HepG2 (cell line): ENCODE results near the gene EXOC3. TPM values are rescaled to one million over a fixed set of nuclear protein-coding genes. Genes with fewer than 3 reads are reported as not detected.
A peak's percentile ranks its signal among the peaks of the same experiment; 100 is the strongest.

Source experiments
- IRF9 ChIP-seq: sonication (generic); formaldehyde crosslinking; IDR thresholded peaks from 2 replicates; pipeline ENCODE4 v1.8.0; 2022; ENCODE audit warnings: missing genetic modification reagents, mild to moderate bottlenecking, borderline replicate concordance
- KLF12 ChIP-seq: sonication (generic); formaldehyde crosslinking; IDR thresholded peaks from 2 replicates; pipeline ENCODE4 v1.4.0; 2020; ENCODE audit warnings: missing genetic modification reagents, borderline replicate concordance
- KLF15 ChIP-seq: sonication (generic); formaldehyde crosslinking; IDR thresholded peaks from 2 replicates; pipeline ENCODE4 v1.8.1; 2023; ENCODE audit warnings: borderline replicate concordance, mild to moderate bottlenecking, inconsistent platforms, missing genetic modification reagents, mixed read lengths
- KMT2B ChIP-seq: IDR thresholded peaks from 2 replicates; pipeline ENCODE4 v1.6.1; 2016; ENCODE audit warnings: missing genetic modification reagents, missing compliant biosample characterization
- NCOR1 ChIP-seq: fragments of 200-600 bp; sonication (generic); IDR thresholded peaks from 2 replicates; pipeline ENCODE4 v1.7.0; 2017; ENCODE audit warnings: antibody characterized with exemption, low read length, borderline replicate concordance
- RELA ChIP-seq: sonication (generic); formaldehyde crosslinking; IDR thresholded peaks from 2 replicates; pipeline ENCODE4 v1.4.0; 2020; ENCODE audit warnings: missing genetic modification reagents
- SNAI1 ChIP-seq: sonication (generic); formaldehyde crosslinking; IDR thresholded peaks from 2 replicates; pipeline ENCODE4 v1.5.0; 2020; ENCODE audit warnings: mild to moderate bottlenecking, missing genetic modification reagents, borderline replicate concordance
- TGIF2 ChIP-seq: IDR thresholded peaks from 2 replicates; pipeline ENCODE4 v1.6.1; 2016; ENCODE audit warnings: control low read depth, missing compliant biosample characterization
- ZBTB38 ChIP-seq: sonication (generic); formaldehyde crosslinking; IDR thresholded peaks from 2 replicates; pipeline ENCODE4 v1.5.1; 2020; ENCODE audit warnings: mild to moderate bottlenecking, missing genetic modification reagents
- ZNF10 ChIP-seq: sonication (generic); formaldehyde crosslinking; IDR thresholded peaks from 2 replicates; pipeline ENCODE4 v1.4.0; 2020; ENCODE audit warnings: mild to moderate bottlenecking, low read depth, missing genetic modification reagents, borderline replicate concordance
- ZNF101 ChIP-seq: sonication (generic); formaldehyde crosslinking; IDR thresholded peaks from 2 replicates; pipeline ENCODE4 v1.4.0; 2020; ENCODE audit warnings: mild to moderate bottlenecking, low read depth, missing genetic modification reagents, borderline replicate concordance
- ZNF121 ChIP-seq: sonication (generic); formaldehyde crosslinking; IDR thresholded peaks from 2 replicates; pipeline ENCODE4 v1.5.0; 2020; ENCODE audit warnings: mild to moderate bottlenecking, missing genetic modification reagents
- ZNF331 ChIP-seq: sonication (generic); formaldehyde crosslinking; IDR thresholded peaks from 2 replicates; pipeline ENCODE4 v1.4.0; 2020; ENCODE audit warnings: missing genetic modification reagents
- ZNF550 ChIP-seq: sonication (generic); formaldehyde crosslinking; IDR thresholded peaks from 2 replicates; pipeline ENCODE4 v1.4.0; 2020; ENCODE audit warnings: mild to moderate bottlenecking, missing genetic modification reagents, borderline replicate concordance
- ZNF576 ChIP-seq: sonication (generic); formaldehyde crosslinking; IDR thresholded peaks from 2 replicates; pipeline ENCODE4 v1.4.0; 2020; ENCODE audit warnings: mild to moderate bottlenecking, missing genetic modification reagents
- ZNF660 ChIP-seq: sonication (generic); formaldehyde crosslinking; IDR thresholded peaks from 2 replicates; pipeline ENCODE4 v1.5.1; 2020; ENCODE audit warnings: mild to moderate bottlenecking, low read depth, missing genetic modification reagents, borderline replicate concordance
- ZNF670 ChIP-seq: sonication (generic); formaldehyde crosslinking; IDR thresholded peaks from 2 replicates; pipeline ENCODE4 v1.8.0; 2022; ENCODE audit warnings: mild to moderate bottlenecking, missing genetic modification reagents, borderline replicate concordance
- ZNF710 ChIP-seq: sonication (generic); formaldehyde crosslinking; IDR thresholded peaks from 2 replicates; pipeline ENCODE4 v1.5.0; 2020; ENCODE audit warnings: mild to moderate bottlenecking, missing genetic modification reagents, borderline replicate concordance
- ZNF746 ChIP-seq: sonication (generic); formaldehyde crosslinking; IDR thresholded peaks from 2 replicates; pipeline ENCODE4 v1.8.0; 2022; ENCODE audit warnings: mild to moderate bottlenecking, missing genetic modification reagents
- ZNF768 ChIP-seq: sonication (generic); formaldehyde crosslinking; IDR thresholded peaks from 2 replicates; pipeline ENCODE4 v1.4.0; 2020; ENCODE audit warnings: missing genetic modification reagents
- ZSCAN25 ChIP-seq: sonication (generic); formaldehyde crosslinking; IDR thresholded peaks from 2 replicates; pipeline ENCODE4 v1.8.0; 2022; ENCODE audit warnings: mild to moderate bottlenecking, missing genetic modification reagents
- polyA plus RNA-seq, 8 experiments: library from polyadenylated mRNA; depleted of rRNA in 3 of 8; stranded (reverse) in 7 of 8; unstranded in 1 of 8; fragments of >200 nt; fragmentation: Illumina TruSeq in 4 of 8; extraction: Trizol in 4 of 8; gene quantifications; 2 replicates each; pipeline versions ENCODE4 v1.2.1 to v1.2.3, GENCODE V29; 2011 to 2016; ENCODE audit warnings: low read depth in 4 of 8, missing spikeins in 1 of 8, mixed read lengths in 1 of 8; ENCODE audit not compliant: insufficient read depth in 1 of 8
- total RNA-seq, 5 experiments: library from RNA; depleted of rRNA; stranded (reverse); fragments of >200 nt; fragmentation: Illumina TruSeq; extraction: Trizol; gene quantifications; 2 replicates each; pipeline ENCODE4 v1.2.3, GENCODE V29; 2016; ENCODE audit warnings: low read depth in 1 of 5
- TF ChIP-seq, protein P1 (sequence below): sonication (generic); formaldehyde crosslinking; IDR thresholded peaks from 2 replicates; pipeline ENCODE4 v1.9.0; 2022; ENCODE audit warnings: missing genetic modification reagents, mild to moderate bottlenecking, borderline replicate concordance
- TF ChIP-seq, protein P2 (sequence below): IDR thresholded peaks from 2 replicates; pipeline ENCODE4 v1.6.1; 2016; ENCODE audit warnings: mild to moderate bottlenecking, missing biosample characterization, missing genetic modification reagents

EXOC3 gene
- total and polyA plus RNA-seq, 2 of the 13 experiments (the other 11 are each of a cell fraction or from before 2014, with no cell fraction given), result 9.2 to 20.5 TPM

- TF ChIP-seq ZNF10, result no peak
- TF ChIP-seq ZNF101, result peak; percentile 69; the same call in 1 of the 2 replicates
- TF ChIP-seq KLF12 (CRISPR knock-in tag), result peak; percentile 78; the same call in 1 of the 2 replicates
- TF ChIP-seq ZNF576 (CRISPR knock-in tag), result peak; percentile 46; the same call in 1 of the 2 replicates
- peak; percentile 30; the same call in 1 of the 2 replicates for TF ChIP-seq ZSCAN25 (CRISPR knock-in tag)
- peak; percentile 44; the same call in 1 of the 2 replicates for TF ChIP-seq ZNF768
- peak; percentile 87 for TF ChIP-seq SNAI1 (CRISPR knock-in tag)
- 0 out of 2 replicates have a peak, but pooled peaks have one; percentile 34 for TF ChIP-seq ZNF710 (CRISPR knock-in tag)
- no peak for TF ChIP-seq KMT2B (CRISPR knock-in tag)
- no peak for TF ChIP-seq ZNF660 (CRISPR knock-in tag)
- TF ChIP-seq, protein P1, sequence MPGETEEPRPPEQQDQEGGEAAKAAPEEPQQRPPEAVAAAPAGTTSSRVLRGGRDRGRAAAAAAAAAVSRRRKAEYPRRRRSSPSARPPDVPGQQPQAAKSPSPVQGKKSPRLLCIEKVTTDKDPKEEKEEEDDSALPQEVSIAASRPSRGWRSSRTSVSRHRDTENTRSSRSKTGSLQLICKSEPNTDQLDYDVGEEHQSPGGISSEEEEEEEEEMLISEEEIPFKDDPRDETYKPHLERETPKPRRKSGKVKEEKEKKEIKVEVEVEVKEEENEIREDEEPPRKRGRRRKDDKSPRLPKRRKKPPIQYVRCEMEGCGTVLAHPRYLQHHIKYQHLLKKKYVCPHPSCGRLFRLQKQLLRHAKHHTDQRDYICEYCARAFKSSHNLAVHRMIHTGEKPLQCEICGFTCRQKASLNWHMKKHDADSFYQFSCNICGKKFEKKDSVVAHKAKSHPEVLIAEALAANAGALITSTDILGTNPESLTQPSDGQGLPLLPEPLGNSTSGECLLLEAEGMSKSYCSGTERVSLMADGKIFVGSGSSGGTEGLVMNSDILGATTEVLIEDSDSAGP, result peak; percentile 82
- TF ChIP-seq ZNF121 (CRISPR knock-in tag), result peak; percentile 53; the same call in 1 of the 2 replicates
- TF ChIP-seq IRF9 (CRISPR knock-in tag), result peak; percentile 94; the same call in 1 of the 2 replicates
- no peak for TF ChIP-seq NCOR1
- no peak; the same call in 1 of the 2 replicates for TF ChIP-seq RELA
- TF ChIP-seq ZNF670 (CRISPR knock-in tag), result no peak
- TF ChIP-seq, protein P2, sequence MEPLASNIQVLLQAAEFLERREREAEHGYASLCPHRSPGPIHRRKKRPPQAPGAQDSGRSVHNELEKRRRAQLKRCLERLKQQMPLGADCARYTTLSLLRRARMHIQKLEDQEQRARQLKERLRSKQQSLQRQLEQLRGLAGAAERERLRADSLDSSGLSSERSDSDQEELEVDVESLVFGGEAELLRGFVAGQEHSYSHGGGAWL (CRISPR knock-in tag), result peak; percentile 98
- TF ChIP-seq ZNF550 (CRISPR knock-in tag), result no peak
- TF ChIP-seq TGIF2 (CRISPR knock-in tag), result peak; percentile 67; the same call in 1 of the 2 replicates
- peak; percentile 82 for TF ChIP-seq ZNF331 (CRISPR knock-in tag)
- TF ChIP-seq ZNF746, result peak; percentile 86; the same call in 1 of the 2 replicates
- TF ChIP-seq KLF15 (CRISPR knock-in tag), result peak; percentile 89; the same call in 1 of the 2 replicates
- peak; percentile 77 for TF ChIP-seq ZBTB38
Measured at GRCh38 chr5:472656-473550, 29.9 kb downstream of the EXOC3 start (continued).
